ENCODE measurements around the gene VIPR2. TPM values are rescaled to one million over a fixed set of nuclear protein-coding genes. Genes with fewer than 3 reads are reported as not detected.

VIPR2 gene
- total RNA-seq, 1 experiment from 2014 or later = not detected

DNA sequence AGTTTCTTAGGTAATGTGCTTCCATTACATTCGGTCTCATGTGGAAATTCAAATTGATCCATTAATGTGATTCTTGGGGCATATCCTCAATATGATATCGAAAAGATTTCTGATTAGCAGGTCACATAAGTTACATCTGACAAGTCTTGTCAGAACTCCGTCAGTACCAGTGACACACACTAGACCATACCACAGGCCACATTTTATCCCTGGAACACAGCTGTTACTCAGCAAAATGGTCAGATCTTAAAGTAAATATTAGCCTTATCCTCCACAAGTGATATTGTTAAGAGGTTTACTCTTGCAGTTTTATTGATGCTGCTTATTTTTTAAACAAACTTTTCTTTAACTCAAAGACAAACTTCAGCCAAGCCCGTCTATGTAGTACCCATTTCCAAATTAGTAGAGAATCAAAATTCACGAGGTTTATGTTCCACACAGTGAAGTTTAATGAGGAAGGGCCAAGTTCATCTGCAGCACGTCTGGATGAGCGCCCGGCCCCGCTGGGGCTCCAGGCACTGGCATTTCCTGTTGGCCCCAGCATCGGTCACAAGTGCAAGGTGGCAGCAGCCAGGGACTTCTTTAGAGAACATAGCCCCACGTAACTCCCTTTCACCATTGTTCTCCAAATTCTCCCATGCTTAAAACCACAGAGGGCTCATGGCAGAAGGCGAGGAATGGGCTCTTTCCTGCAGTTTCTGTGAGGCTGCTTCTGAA lies 132.2 kb downstream of the VIPR2 start:
- no peak for TF ChIP-seq EZH2 (IDR thresholded peaks at IDR 0.05; ENCODE audit: low read depth)
- no peak for TF ChIP-seq CTCF (conservative IDR thresholded peaks at IDR 0.05)
- H3K9me3 ChIP-seq (ENCODE audit: insufficient read depth, low read depth) = no peaks in the 10 kb centered on the region
- H3K4me2 ChIP-seq = no peak overlapping the region
- no peak overlapping the region for H3K27ac ChIP-seq
- H2AFZ ChIP-seq = no peak overlapping the region
- no peaks in the 10 kb centered on the region for H3K4me1 ChIP-seq (replicated peaks; ENCODE audit: insufficient read depth)
- H3K79me2 ChIP-seq (ENCODE audit: low read depth) = no peaks in the 10 kb centered on the region
- H3K27me3 ChIP-seq (ENCODE audit: insufficient read depth, low read depth) = peaks cover 97% of the 10 kb centered on the region
- intact Hi-C loops (cut with micrococcal nuclease; ENCODE audit: unreplicated experiment) = no loop called here
- no peaks in the 10 kb centered on the region for H4K20me1 ChIP-seq (ENCODE audit: insufficient read depth)
- BruUV-seq (replicated peaks) = no TSS peak
- no peaks in the 10 kb centered on the region for H3K9me2 ChIP-seq (ENCODE audit: insufficient read depth)
- CTCF ChIA-PET = no interaction called here
- H3K4me3 ChIP-seq = no peak overlapping the region
- POLR2A ChIA-PET (ENCODE audit: unreplicated experiment) = no interaction called here
- no peak for DNase-seq
- H3K36me3 ChIP-seq (ENCODE audit: low read depth) = no peaks in the 10 kb centered on the region
- no peaks in the 10 kb centered on the region for H3F3A ChIP-seq (ENCODE audit: insufficient read depth, low read depth)

GRCh38 chr7:159011722-159012022 lies 133.0 kb downstream of the VIPR2 start:
- Histone ChIP-seq H3K4me2 (no peak overlapping the region), H3K4me1 (replicated peaks; ENCODE audit: insufficient read depth) (no peaks in the 10 kb centered on the region), H3K4me3 (no peak overlapping the region), H3K9me3 (ENCODE audit: insufficient read depth, low read depth) (no peaks in the 10 kb centered on the region), H3K27me3 (ENCODE audit: insufficient read depth, low read depth) (peaks cover 98% of the 10 kb centered on the region), H3F3A (ENCODE audit: insufficient read depth, low read depth) (no peaks in the 10 kb centered on the region), H4K20me1 (ENCODE audit: insufficient read depth) (no peaks in the 10 kb centered on the region), H2AFZ (no peak overlapping the region), H3K36me3 (ENCODE audit: low read depth) (no peaks in the 10 kb centered on the region), H3K79me2 (ENCODE audit: low read depth) (no peaks in the 10 kb centered on the region), H3K9me2 (ENCODE audit: insufficient read depth) (no peaks in the 10 kb centered on the region), H3K27ac (no peak overlapping the region)
- TF ChIP-seq EZH2 (IDR thresholded peaks at IDR 0.05; ENCODE audit: low read depth) (no peak), CTCF (conservative IDR thresholded peaks at IDR 0.05) (no peak)
- intact Hi-C loops (cut with micrococcal nuclease; ENCODE audit: unreplicated experiment) = no loop called here
- no TSS peak for BruUV-seq (replicated peaks)
- no peak for DNase-seq
- POLR2A ChIA-PET (ENCODE audit: unreplicated experiment) = no interaction called here
- CTCF ChIA-PET = no interaction called here

- no peak for TF ChIP-seq CTCF (conservative IDR thresholded peaks at IDR 0.05)
- no peak for TF ChIP-seq EZH2 (IDR thresholded peaks at IDR 0.05; ENCODE audit: low read depth)
- no peak overlapping the region for H3K4me2 ChIP-seq
- no peak overlapping the region for H2AFZ ChIP-seq
- no TSS peak for BruUV-seq (replicated peaks)
- H3K79me2 ChIP-seq (ENCODE audit: low read depth) = no peaks in the 10 kb centered on the region
- H3K4me1 ChIP-seq (replicated peaks; ENCODE audit: insufficient read depth) = no peaks in the 10 kb centered on the region
- intact Hi-C loops (cut with micrococcal nuclease; ENCODE audit: unreplicated experiment) = no loop called here
- H3K9me3 ChIP-seq (ENCODE audit: insufficient read depth, low read depth) = no peaks in the 10 kb centered on the region
- H3K4me3 ChIP-seq = no peak overlapping the region
- H3K9me2 ChIP-seq (ENCODE audit: insufficient read depth) = no peaks in the 10 kb centered on the region
- no peak for DNase-seq
- ChIA-PET CTCF (no interaction called here), POLR2A (ENCODE audit: unreplicated experiment) (no interaction called here)
- H4K20me1 ChIP-seq (ENCODE audit: insufficient read depth) = no peaks in the 10 kb centered on the region
- H3F3A ChIP-seq (ENCODE audit: insufficient read depth, low read depth) = no peaks in the 10 kb centered on the region
- H3K27me3 ChIP-seq (ENCODE audit: insufficient read depth, low read depth) = peaks cover 95% of the 10 kb centered on the region
- no peak overlapping the region for H3K27ac ChIP-seq
- H3K36me3 ChIP-seq (ENCODE audit: low read depth) = no peaks in the 10 kb centered on the region
Observed at GRCh38 chr7:159010937-159011721, 133.5 kb downstream of the VIPR2 start.
